Astrocyte of the spinal cord (primary cell): ENCODE results near the gene RBM11.

Experiments
- DNase-seq: peaks from one replicate; pipeline ENCODE4 v3.0.0; 2011; ENCODE audit warnings: low read depth, low spot score
- H3K4me3 ChIP-seq: 2 replicates; pipeline ENCODE4 v1.5.1; 2011; ENCODE audit warnings: low read depth, mild to moderate bottlenecking, low read length, moderate library complexity
- CTCF ChIP-seq: IDR thresholded peaks from 2 replicates; pipeline ENCODE4 v1.5.1; 2012; ENCODE audit warnings: low read depth, mild to moderate bottlenecking, low read length, inconsistent platforms
- in situ Hi-C: cut with HindIII; loops from 2 replicates; pipeline ENCODE4 v1.10.0; 2017; ENCODE audit warnings: low sequenced_read_pairs

Gene RBM11

DNA sequence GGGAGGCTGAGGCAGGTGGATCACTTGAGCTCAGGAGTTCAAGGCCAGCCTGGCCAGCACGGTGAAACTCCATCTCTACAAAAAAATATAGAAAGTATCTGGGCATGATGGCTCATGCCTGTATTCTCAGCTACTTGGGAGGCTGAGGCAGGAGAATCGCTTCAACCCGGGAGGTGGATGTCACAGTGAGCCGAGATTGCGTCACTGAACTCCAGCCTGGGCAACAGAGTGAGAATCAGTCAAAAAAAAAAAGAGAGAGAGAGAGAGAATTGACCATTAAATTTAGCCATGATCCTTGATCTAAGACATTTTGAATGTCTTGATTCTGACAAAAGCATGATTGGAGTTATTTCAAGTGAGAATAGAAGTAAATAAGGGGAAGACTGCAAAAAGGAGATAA is 19.1 kb downstream of the RBM11 start:
- DNase-seq, result no peak
- TF ChIP-seq CTCF, result no peak
- H3K4me3 ChIP-seq, result no peak overlapping the region
- in situ Hi-C loops, result no loop called here

GRCh38 chr21:14236180-14236579 is 20.2 kb downstream of the RBM11 start:
- in situ Hi-C loops, result no loop called here
- DNase-seq, result no peak
- no peak for TF ChIP-seq CTCF
- H3K4me3 ChIP-seq, result no peak overlapping the region

DNA sequence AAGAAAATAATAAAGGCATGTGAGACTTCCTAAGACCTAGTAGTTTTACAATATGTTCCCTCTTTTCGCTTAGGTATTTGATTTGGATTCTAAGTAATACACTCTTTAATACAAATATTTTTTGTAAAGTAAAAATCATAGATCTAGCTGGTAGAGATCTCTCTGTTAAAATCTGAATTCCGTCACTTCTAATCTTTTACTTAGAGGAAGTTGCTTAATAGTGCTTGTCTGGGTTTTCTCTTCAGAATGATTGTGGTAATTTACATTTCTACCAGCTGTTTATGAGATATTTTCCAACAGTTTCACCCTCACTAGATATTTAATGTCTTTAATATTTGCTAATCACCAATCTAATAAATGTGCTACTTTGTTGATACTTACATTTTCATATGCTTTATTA is 23.3 kb downstream of the RBM11 start:
- no peak for DNase-seq
- no peak overlapping the region for H3K4me3 ChIP-seq
- no peak for TF ChIP-seq CTCF
- in situ Hi-C loops, result no loop called here

DNA sequence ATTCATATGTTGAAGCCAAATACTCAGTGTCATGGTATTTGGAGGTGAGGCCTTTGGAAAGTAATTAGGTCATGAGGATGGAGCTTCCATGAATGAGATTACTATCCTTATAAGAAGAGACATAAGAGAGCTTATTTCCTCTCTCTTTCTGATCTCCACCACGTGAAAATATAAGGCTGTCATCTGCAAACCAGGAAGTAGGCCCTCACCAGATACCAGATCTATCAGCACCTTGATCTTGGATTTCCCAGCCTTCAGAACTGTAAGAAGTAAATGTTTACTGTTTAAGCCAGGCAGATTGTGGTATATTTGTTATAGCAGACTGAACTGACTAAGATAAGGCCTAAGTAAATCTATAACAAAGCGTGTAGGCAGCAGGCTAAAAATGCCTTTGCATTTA is 25.3 kb downstream of the RBM11 start:
- DNase-seq, result no peak
- in situ Hi-C loops, result no loop called here
- TF ChIP-seq CTCF, result no peak
- H3K4me3 ChIP-seq, result no peak overlapping the region

- no peak for TF ChIP-seq CTCF
- in situ Hi-C loops, result no loop called here
- DNase-seq, result no peak
- H3K4me3 ChIP-seq, result no peak overlapping the region
Observed at GRCh38 chr21:14243461-14243860, 27.5 kb downstream of the RBM11 start.

DNA sequence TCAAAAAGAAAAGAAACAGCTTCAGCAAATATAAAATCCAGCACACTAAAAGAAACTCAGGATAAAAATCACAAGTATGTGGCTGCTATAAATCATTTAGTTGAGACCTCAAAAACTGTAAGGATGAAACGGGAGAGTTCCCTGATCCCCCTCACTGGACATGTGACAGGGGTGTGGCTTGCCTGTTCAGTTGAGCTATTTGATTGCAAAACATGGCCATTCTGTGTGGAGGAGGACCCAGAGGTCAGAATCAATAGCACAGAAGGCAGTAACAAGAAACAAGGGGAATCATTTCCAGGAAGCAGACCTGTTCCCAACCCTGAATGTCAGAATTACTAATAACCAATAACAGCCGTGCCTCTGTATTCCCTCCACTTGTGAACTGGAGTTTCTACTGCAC is 27.9 kb downstream of the RBM11 start:
- in situ Hi-C loops, result no loop called here
- H3K4me3 ChIP-seq, result no peak overlapping the region
- no peak for TF ChIP-seq CTCF
- no peak for DNase-seq

DNA sequence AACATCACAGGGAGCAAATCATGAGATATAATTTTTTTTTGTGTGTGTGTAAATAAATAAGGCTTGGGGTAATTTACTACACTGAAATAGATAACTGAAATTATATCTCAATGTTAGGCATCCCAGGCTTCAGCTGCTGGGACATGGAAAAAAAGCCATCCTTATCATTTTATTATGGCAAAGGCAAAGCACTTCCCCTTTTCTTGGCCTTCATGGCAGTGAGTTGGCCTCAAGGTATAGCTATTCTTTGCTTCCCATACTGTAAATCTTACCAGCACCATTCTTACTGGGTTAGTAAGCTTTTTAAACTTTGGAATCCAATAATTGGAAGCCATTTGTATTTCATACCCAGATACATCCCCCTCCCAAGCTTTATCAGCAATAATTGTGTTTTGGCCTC is 29.0 kb downstream of the RBM11 start:
- no peak for DNase-seq
- no peak for TF ChIP-seq CTCF
- H3K4me3 ChIP-seq, result no peak overlapping the region
- in situ Hi-C loops, result no loop called here
